Cardiac muscle cell (in vitro differentiated cells and primary cell): ENCODE data around the gene ARSI. TPM values are rescaled to one million over a fixed set of nuclear protein-coding genes. Genes with fewer than 3 reads are reported as not detected.

Experiments
- DNase-seq, 2 donors: peaks; one replicate each; pipeline versions ENCODE4 v3.0.0 to v3.0.0-alpha.2; 2010 to 2017; ENCODE audit warnings: low read depth in 1 of 2, low spot score in 1 of 2
- H3K27ac ChIP-seq: fragments of 200-600 bp; sonication (generic); 2 replicates; pipeline ENCODE4 v1.5.1; 2016
- H3K27me3 ChIP-seq: fragments of 200-600 bp; sonication (generic); 2 replicates; pipeline ENCODE4 v1.6.0; 2016; ENCODE audit warnings: control low read depth
- H3K36me3 ChIP-seq: fragments of 200-600 bp; sonication (generic); 2 replicates; pipeline ENCODE4 v1.5.1; 2016; ENCODE audit warnings: control low read depth
- H3K4me1 ChIP-seq: fragments of 200-600 bp; sonication (generic); 2 replicates; pipeline ENCODE4 v1.8.1; 2017; ENCODE audit warnings: low read depth, mild to moderate bottlenecking, mixed run types
- H3K4me3 ChIP-seq: fragments of 200-600 bp; sonication (generic); 2 replicates; pipeline ENCODE4 v1.5.1; 2016; ENCODE audit warnings: mild to moderate bottlenecking
- H3K9me3 ChIP-seq: fragments of 200-600 bp; sonication (generic); 2 replicates; pipeline ENCODE4 v1.5.1; 2017; ENCODE audit warnings: low read depth, mild to moderate bottlenecking, control low read depth
- CTCF ChIP-seq: IDR thresholded peaks from 2 replicates; pipeline ENCODE4 v1.5.1; 2012; ENCODE audit warnings: low read depth, mild to moderate bottlenecking, low read length
- polyA plus RNA-seq: library from polyadenylated mRNA; unstranded; fragments of >200 nt; fragmentation: Nextera tagmentation; extraction: Ambion mirVana; gene quantifications from 2 replicates; pipeline ENCODE4 v1.2.1, GENCODE V29; 2016
- total RNA-seq: library from RNA; depleted of rRNA; stranded (reverse); fragments of >200 nt; gene quantifications from 2 replicates; pipeline ENCODE4 v1.2.3, GENCODE V29; 2016

Gene ARSI
- total and polyA plus RNA-seq, 2 experiments from 2014 or later = 2.1 to 3.3 TPM

GRCh38 chr5:150295741-150296486, 6.8 kb downstream of the ARSI start:
- DNase-seq = no peak
- H3K9me3 ChIP-seq = no peaks in the 10 kb centered on the region
- no peak for TF ChIP-seq CTCF
- no peak overlapping the region for H3K27ac ChIP-seq
- H3K4me3 ChIP-seq = no peak overlapping the region
- no peaks in the 10 kb centered on the region for H3K27me3 ChIP-seq
- H3K4me1 ChIP-seq = no peaks in the 10 kb centered on the region
- H3K36me3 ChIP-seq = no peaks in the 10 kb centered on the region

- no peaks in the 10 kb centered on the region for H3K9me3 ChIP-seq
Measured at GRCh38 chr5:150295172-150295634, 7.5 kb downstream of the ARSI start.

GRCh38 chr5:150294551-150295071, 8.1 kb downstream of the ARSI start:
- DNase-seq = no peak
- H3K9me3 ChIP-seq = no peaks in the 10 kb centered on the region
- H3K4me3 ChIP-seq = no peak overlapping the region
- no peaks in the 10 kb centered on the region for H3K36me3 ChIP-seq
- H3K27me3 ChIP-seq = peaks cover 4% of the 10 kb centered on the region
- TF ChIP-seq CTCF = no peak
- H3K4me1 ChIP-seq = no peaks in the 10 kb centered on the region
- no peak overlapping the region for H3K27ac ChIP-seq

More at GRCh38 chr5:150295172-150295634, 7.5 kb downstream of the ARSI start:
- H3K4me1 ChIP-seq = no peaks in the 10 kb centered on the region
- no peak for TF ChIP-seq CTCF
- no peaks in the 10 kb centered on the region for H3K27me3 ChIP-seq
- no peak overlapping the region for H3K4me3 ChIP-seq
- DNase-seq = peak in 1 of 2 donors; percentile 66
- H3K36me3 ChIP-seq = no peaks in the 10 kb centered on the region
- H3K27ac ChIP-seq = no peak overlapping the region

GRCh38 chr5:150293091-150293941, 9.4 kb downstream of the ARSI start:
- Histone ChIP-seq H3K36me3 (no peaks in the 10 kb centered on the region), H3K27ac (no peak overlapping the region), H3K9me3 (no peaks in the 10 kb centered on the region), H3K4me3 (no peak overlapping the region), H3K27me3 (peaks cover 10% of the 10 kb centered on the region), H3K4me1 (no peaks in the 10 kb centered on the region)
- no peak for TF ChIP-seq CTCF
- no peak for DNase-seq

- no peak for TF ChIP-seq CTCF
- no peak overlapping the region for H3K4me3 ChIP-seq
- H3K36me3 ChIP-seq = no peaks in the 10 kb centered on the region
Measured at GRCh38 chr5:150291388-150292385, 11.0 kb downstream of the ARSI start.

More at GRCh38 chr5:150291388-150292385, 11.0 kb downstream of the ARSI start:
- Histone ChIP-seq H3K4me1 (no peaks in the 10 kb centered on the region), H3K27me3 (peaks cover 10% of the 10 kb centered on the region), H3K9me3 (no peaks in the 10 kb centered on the region), H3K27ac (no peak overlapping the region)
- peak in 1 of 2 donors; percentile 27 for DNase-seq
